Measurements from ENCODE around the gene IL1RL1. TPM values are rescaled to one million over a fixed set of nuclear protein-coding genes. Genes with fewer than 3 reads are reported as not detected.

Gene IL1RL1
- total RNA-seq, 1 donor from 2014 or later, result not detected

DNA sequence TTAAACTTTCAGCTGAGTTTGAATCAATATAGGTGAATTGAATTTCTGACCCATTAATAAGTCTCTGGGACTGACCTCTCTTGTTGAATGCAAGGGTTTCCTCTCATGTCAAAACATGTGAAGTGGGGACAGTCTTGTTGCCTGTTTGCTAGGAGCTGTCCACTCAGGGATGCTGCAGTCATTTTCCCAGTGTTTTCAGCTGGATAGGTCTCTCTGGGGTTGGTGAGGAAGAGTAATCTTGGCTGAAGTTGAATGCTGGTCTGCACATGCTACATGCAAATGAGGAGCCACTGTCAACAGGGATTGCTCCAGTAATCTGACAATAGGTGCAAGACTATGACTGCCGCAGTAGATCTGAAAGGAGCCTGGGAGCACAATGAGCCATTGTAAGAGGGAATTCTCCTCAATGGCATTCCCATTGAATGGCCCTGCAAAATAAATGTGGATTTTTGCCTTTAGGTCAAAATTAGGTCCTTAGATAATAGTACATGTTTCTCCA lies 34.1 kb upstream of the IL1RL1 start:
- H3K4me1 Mint-ChIP-seq, result peaks cover 22% of the 10 kb centered on the region
- no peak overlapping the region for H3K27ac Mint-ChIP-seq (ENCODE audit: unreplicated experiment)
- no peak overlapping the region for H3K4me3 Mint-ChIP-seq
- H3K27me3 Mint-ChIP-seq (ENCODE audit: low read depth), result peaks cover 5% of the 10 kb centered on the region
- H3K9me3 Mint-ChIP-seq, result no peaks in the 10 kb centered on the region
- no peak for DNase-seq (ENCODE audit: low read depth, low spot score)
- H3K36me3 Mint-ChIP-seq (ENCODE audit: low read depth), result no peaks in the 10 kb centered on the region
- TF ChIP-seq, protein P1, sequence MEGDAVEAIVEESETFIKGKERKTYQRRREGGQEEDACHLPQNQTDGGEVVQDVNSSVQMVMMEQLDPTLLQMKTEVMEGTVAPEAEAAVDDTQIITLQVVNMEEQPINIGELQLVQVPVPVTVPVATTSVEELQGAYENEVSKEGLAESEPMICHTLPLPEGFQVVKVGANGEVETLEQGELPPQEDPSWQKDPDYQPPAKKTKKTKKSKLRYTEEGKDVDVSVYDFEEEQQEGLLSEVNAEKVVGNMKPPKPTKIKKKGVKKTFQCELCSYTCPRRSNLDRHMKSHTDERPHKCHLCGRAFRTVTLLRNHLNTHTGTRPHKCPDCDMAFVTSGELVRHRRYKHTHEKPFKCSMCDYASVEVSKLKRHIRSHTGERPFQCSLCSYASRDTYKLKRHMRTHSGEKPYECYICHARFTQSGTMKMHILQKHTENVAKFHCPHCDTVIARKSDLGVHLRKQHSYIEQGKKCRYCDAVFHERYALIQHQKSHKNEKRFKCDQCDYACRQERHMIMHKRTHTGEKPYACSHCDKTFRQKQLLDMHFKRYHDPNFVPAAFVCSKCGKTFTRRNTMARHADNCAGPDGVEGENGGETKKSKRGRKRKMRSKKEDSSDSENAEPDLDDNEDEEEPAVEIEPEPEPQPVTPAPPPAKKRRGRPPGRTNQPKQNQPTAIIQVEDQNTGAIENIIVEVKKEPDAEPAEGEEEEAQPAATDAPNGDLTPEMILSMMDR (conservative IDR thresholded peaks at IDR 0.05), result no peak

- H3K4me1 Mint-ChIP-seq, result peaks cover 22% of the 10 kb centered on the region
- TF ChIP-seq, protein P1 (conservative IDR thresholded peaks at IDR 0.05), result no peak
- no peak for DNase-seq (ENCODE audit: low read depth, low spot score)
- H3K4me3 Mint-ChIP-seq, result no peak overlapping the region
- H3K9me3 Mint-ChIP-seq, result no peaks in the 10 kb centered on the region
- no peaks in the 10 kb centered on the region for H3K36me3 Mint-ChIP-seq (ENCODE audit: low read depth)
- H3K27ac Mint-ChIP-seq (ENCODE audit: unreplicated experiment), result no peak overlapping the region
- no peaks in the 10 kb centered on the region for H3K27me3 Mint-ChIP-seq (ENCODE audit: low read depth)
These were observed 32.5 kb upstream of the IL1RL1 start for GRCh38 chr2:102278720-102279390.

DNA sequence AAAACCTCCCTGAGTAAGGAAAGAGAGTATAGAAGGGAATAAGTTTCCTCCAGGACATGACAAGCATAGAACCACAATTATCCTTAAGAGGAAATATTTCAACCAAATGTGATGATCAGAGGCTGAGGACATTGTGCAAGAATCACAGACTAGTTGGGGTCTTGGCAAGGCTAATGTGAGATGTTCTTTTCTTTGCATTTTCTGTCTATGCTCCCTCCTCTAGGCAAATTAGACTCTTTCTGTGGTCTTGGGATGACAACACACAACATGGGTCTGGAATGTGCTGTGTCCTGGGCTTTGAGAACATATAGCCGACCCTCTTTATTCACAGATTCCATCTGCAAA lies 32.0 kb upstream of the IL1RL1 start:
- TF ChIP-seq, protein P1 (conservative IDR thresholded peaks at IDR 0.05), result no peak
- H3K36me3 Mint-ChIP-seq (ENCODE audit: low read depth), result no peaks in the 10 kb centered on the region
- H3K4me3 Mint-ChIP-seq, result no peak overlapping the region
- no peaks in the 10 kb centered on the region for H3K9me3 Mint-ChIP-seq
- H3K4me1 Mint-ChIP-seq, result peaks cover 22% of the 10 kb centered on the region
- DNase-seq (ENCODE audit: low read depth, low spot score), result no peak
- H3K27ac Mint-ChIP-seq (ENCODE audit: unreplicated experiment), result no peak overlapping the region
- no peaks in the 10 kb centered on the region for H3K27me3 Mint-ChIP-seq (ENCODE audit: low read depth)

- Mint-ChIP-seq H3K4me3 (no peak overlapping the region), H3K36me3 (ENCODE audit: low read depth) (no peaks in the 10 kb centered on the region), H3K27ac (ENCODE audit: unreplicated experiment) (no peak overlapping the region), H3K9me3 (no peaks in the 10 kb centered on the region), H3K27me3 (ENCODE audit: low read depth) (no peaks in the 10 kb centered on the region), H3K4me1 (peaks cover 19% of the 10 kb centered on the region)
- no peak for DNase-seq (ENCODE audit: low read depth, low spot score)
- TF ChIP-seq, protein P1 (conservative IDR thresholded peaks at IDR 0.05), result no peak
These were observed 28.7 kb upstream of the IL1RL1 start for GRCh38 chr2:102282678-102283091.

DNA sequence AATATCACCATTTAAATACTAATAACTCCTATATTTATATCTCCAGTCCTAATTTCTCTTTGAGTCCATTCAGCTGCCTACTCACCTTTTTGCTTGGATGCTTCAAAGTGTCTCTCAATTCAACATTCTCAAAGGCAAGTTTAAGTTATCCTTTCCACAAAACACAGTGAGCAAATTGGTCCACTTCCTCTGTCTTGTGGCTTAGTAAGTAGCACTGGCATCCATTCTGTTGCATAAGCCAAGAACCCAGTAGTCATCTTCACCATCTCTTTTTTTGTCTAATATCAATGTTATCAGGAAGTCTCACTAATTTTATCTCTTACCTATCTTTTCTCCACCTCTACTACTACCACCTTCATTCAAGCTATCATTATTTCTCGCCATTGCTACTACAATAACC lies 27.4 kb upstream of the IL1RL1 start:
- Mint-ChIP-seq H3K36me3 (ENCODE audit: low read depth) (no peaks in the 10 kb centered on the region), H3K4me3 (no peak overlapping the region), H3K27me3 (ENCODE audit: low read depth) (no peaks in the 10 kb centered on the region), H3K4me1 (peaks cover 8% of the 10 kb centered on the region), H3K9me3 (no peaks in the 10 kb centered on the region), H3K27ac (ENCODE audit: unreplicated experiment) (no peak overlapping the region)
- TF ChIP-seq, protein P1 (conservative IDR thresholded peaks at IDR 0.05), result no peak
- DNase-seq (ENCODE audit: low read depth, low spot score), result no peak
